Measurements from ENCODE around the gene G2E3. TPM values are rescaled to one million over a fixed set of nuclear protein-coding genes. Genes with fewer than 3 reads are reported as not detected.

The G2E3 gene
- total and polyA plus RNA-seq, 2 of the 13 experiments (the other 11 are each of a cell fraction or from before 2014, with no cell fraction given) = 22.8 to 63.0 TPM

DNA sequence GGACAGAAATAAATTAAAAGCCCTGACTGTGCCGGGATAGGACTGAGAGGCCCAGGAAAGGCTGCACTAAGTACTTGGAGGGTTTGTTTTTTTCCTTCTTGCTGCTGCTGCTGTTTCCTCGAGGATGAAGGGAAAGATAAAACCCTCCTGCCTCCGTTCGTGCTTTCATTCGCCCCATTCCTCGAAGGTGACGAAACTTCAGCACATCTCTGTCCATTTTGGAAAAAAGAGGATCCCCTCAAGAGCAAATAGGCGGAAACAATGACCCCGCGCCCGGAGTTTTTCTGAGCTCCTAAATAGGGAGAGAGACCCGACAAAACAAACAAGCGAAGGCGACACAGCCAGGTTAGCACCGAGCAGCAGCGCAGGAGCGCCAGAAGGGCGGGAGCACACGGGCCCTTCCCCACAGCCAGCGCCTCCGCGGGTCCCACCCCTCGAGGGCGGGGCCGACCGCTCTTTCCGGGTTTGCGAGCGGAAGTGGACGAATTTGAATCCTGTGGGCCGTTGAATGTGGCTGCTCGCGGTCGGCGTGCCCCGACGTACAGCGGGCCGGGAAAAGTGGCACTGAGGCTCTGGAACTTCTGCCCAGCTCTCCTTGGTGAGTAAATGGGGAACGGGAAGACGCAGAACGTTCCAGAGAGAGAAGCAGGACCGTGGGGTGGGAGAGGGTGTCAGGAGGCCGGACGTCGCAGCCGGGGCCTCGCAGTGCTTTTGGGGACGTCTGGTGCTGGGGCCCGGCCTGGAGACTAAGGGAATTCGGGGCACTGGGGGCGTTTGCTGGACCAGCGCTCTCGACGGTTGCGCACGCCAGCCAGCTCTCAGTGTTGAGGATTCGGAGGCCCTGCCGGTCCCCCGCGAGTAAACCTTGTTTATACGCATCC is at the start of gene G2E3 (continued):
- no peak for TF ChIP-seq DMTF1 (CRISPR knock-in tag; IDR thresholded peaks at IDR 0.05)
- no peak for TF ChIP-seq NR3C1 (CRISPR knock-in tag; IDR thresholded peaks at IDR 0.05)
- peak; percentile 68 for TF ChIP-seq HNRNPK (IDR thresholded peaks at IDR 0.05; ENCODE audit: low read depth, low read length, poor library complexity, severe bottlenecking)
- no peak; the same call in 1 of the 2 replicates for TF ChIP-seq ATRX (CRISPR knock-in tag; IDR thresholded peaks at IDR 0.05; ENCODE audit: borderline replicate concordance)
- TF ChIP-seq ZNF614 (CRISPR knock-in tag; IDR thresholded peaks at IDR 0.05; ENCODE audit: borderline replicate concordance) = peak; percentile 97
- no peak; the same call in 1 of the 2 replicates for TF ChIP-seq DR1 (CRISPR knock-in tag; IDR thresholded peaks at IDR 0.05)
- peak; percentile 96 for TF ChIP-seq ZNF704 (CRISPR knock-in tag; IDR thresholded peaks at IDR 0.05; ENCODE audit: borderline replicate concordance)
- peak; percentile 99; the same call in 1 of the 2 replicates for TF ChIP-seq ZNF790 (CRISPR knock-in tag; IDR thresholded peaks at IDR 0.05; ENCODE audit: borderline replicate concordance)
- no peak for TF ChIP-seq SRSF4 (IDR thresholded peaks at IDR 0.05; ENCODE audit: low read depth, low read length, poor library complexity, severe bottlenecking)
- peak; percentile 100 for TF ChIP-seq ZNF605 (CRISPR knock-in tag; IDR thresholded peaks at IDR 0.05)
- TF ChIP-seq, protein P1, sequence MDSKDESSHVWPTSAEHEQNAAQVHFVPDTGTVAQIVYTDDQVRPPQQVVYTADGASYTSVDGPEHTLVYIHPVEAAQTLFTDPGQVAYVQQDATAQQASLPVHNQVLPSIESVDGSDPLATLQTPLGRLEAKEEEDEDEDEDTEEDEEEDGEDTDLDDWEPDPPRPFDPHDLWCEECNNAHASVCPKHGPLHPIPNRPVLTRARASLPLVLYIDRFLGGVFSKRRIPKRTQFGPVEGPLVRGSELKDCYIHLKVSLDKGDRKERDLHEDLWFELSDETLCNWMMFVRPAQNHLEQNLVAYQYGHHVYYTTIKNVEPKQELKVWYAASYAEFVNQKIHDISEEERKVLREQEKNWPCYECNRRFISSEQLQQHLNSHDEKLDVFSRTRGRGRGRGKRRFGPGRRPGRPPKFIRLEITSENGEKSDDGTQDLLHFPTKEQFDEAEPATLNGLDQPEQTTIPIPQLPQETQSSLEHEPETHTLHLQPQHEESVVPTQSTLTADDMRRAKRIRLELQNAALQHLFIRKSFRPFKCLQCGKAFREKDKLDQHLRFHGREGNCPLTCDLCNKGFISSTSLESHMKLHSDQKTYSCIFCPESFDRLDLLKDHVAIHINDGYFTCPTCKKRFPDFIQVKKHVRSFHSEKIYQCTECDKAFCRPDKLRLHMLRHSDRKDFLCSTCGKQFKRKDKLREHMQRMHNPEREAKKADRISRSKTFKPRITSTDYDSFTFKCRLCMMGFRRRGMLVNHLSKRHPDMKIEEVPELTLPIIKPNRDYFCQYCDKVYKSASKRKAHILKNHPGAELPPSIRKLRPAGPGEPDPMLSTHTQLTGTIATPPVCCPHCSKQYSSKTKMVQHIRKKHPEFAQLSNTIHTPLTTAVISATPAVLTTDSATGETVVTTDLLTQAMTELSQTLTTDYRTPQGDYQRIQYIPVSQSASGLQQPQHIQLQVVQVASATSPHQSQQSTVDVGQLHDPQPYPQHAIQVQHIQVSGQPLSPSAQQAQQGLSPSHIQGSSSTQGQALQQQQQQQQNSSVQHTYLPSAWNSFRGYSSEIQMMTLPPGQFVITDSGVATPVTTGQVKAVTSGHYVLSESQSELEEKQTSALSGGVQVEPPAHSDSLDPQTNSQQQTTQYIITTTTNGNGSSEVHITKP (CRISPR knock-in tag; IDR thresholded peaks at IDR 0.05; ENCODE audit: low read depth) = peak; percentile 90
- TF ChIP-seq NFE2 (CRISPR knock-in tag; IDR thresholded peaks at IDR 0.05) = no peak
- TF ChIP-seq, protein P2, sequence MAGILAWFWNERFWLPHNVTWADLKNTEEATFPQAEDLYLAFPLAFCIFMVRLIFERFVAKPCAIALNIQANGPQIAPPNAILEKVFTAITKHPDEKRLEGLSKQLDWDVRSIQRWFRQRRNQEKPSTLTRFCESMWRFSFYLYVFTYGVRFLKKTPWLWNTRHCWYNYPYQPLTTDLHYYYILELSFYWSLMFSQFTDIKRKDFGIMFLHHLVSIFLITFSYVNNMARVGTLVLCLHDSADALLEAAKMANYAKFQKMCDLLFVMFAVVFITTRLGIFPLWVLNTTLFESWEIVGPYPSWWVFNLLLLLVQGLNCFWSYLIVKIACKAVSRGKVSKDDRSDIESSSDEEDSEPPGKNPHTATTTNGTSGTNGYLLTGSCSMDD (CRISPR knock-in tag; IDR thresholded peaks at IDR 0.05) = no peak
- peak; percentile 98; the same call in 1 of the 2 replicates for TF ChIP-seq FIP1L1 (IDR thresholded peaks at IDR 0.05; ENCODE audit: borderline replicate concordance, insufficient read depth, low read depth, low read length)
- TF ChIP-seq FOXA3 (CRISPR knock-in tag; IDR thresholded peaks at IDR 0.05) = peak; percentile 92
- TF ChIP-seq, protein P3, sequence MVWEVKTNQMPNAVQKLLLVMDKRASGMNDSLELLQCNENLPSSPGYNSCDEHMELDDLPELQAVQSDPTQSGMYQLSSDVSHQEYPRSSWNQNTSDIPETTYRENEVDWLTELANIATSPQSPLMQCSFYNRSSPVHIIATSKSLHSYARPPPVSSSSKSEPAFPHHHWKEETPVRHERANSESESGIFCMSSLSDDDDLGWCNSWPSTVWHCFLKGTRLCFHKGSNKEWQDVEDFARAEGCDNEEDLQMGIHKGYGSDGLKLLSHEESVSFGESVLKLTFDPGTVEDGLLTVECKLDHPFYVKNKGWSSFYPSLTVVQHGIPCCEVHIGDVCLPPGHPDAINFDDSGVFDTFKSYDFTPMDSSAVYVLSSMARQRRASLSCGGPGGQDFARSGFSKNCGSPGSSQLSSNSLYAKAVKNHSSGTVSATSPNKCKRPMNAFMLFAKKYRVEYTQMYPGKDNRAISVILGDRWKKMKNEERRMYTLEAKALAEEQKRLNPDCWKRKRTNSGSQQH (CRISPR knock-in tag; IDR thresholded peaks at IDR 0.05; ENCODE audit: low read depth) = peak; percentile 98
- peak; percentile 75 for TF ChIP-seq NFIC (IDR thresholded peaks at IDR 0.05; ENCODE audit: low read length)
- TF ChIP-seq RAD21 (CRISPR knock-in tag; IDR thresholded peaks at IDR 0.05) = no peak; the same call in 1 of the 2 replicates
